Epithelial cell of prostate (primary cell): ENCODE data around the gene MAEA.

Experiments used
- DNase-seq: peaks from one replicate; pipeline ENCODE4 v3.0.0-alpha.2; 2011; ENCODE audit warnings: low read depth, low spot score
- H3K27ac ChIP-seq: fragments of 450-650 bp; 2 replicates; pipeline ENCODE4 v1.5.1; 2017; ENCODE audit warnings: mild to moderate bottlenecking

The MAEA gene

GRCh38 chr4:1289207-1290164 lies at the start of gene MAEA:
Gene MAEA, plus strand, starts transcription at chr4:1289891. Its CDS starts 23 bp downstream, at chr4:1289914.
- DNase-seq: peak; percentile 85
- peak within 1 kb of the TSS; percentile 74 for H3K27ac ChIP-seq

- no peak for DNase-seq
- no peak overlapping the region for H3K27ac ChIP-seq
Observed at GRCh38 chr4:1239950-1240307, 49.8 kb upstream of the MAEA start.

GRCh38 chr4:1240721-1241465 lies 48.8 kb upstream of the MAEA start:
- no peak for DNase-seq
- H3K27ac ChIP-seq: no peak overlapping the region

- DNase-seq: no peak
Observed at GRCh38 chr4:1241466-1241935, 48.2 kb upstream of the MAEA start.

GRCh38 chr4:1241936-1242505 lies 47.7 kb upstream of the MAEA start:
- no peak for DNase-seq
- H3K27ac ChIP-seq: no peak overlapping the region

More at GRCh38 chr4:1241466-1241935, 48.2 kb upstream of the MAEA start:
- H3K27ac ChIP-seq: no peak overlapping the region

GRCh38 chr4:1242506-1243450 lies 46.9 kb upstream of the MAEA start:
- no peak for DNase-seq
- no peak overlapping the region for H3K27ac ChIP-seq

GRCh38 chr4:1243451-1244080 lies 46.1 kb upstream of the MAEA start:
- DNase-seq: no peak
- no peak overlapping the region for H3K27ac ChIP-seq

GRCh38 chr4:1244081-1244977 lies 45.4 kb upstream of the MAEA start:
- no peak overlapping the region for H3K27ac ChIP-seq
- DNase-seq: no peak

- no peak overlapping the region for H3K27ac ChIP-seq
- no peak for DNase-seq
Observed at GRCh38 chr4:1244978-1245471, 44.7 kb upstream of the MAEA start.

GRCh38 chr4:1245481-1246051 lies 44.1 kb upstream of the MAEA start:
- DNase-seq: no peak
- H3K27ac ChIP-seq: no peak overlapping the region

- no peak for DNase-seq
Observed at GRCh38 chr4:1246111-1246881, 43.4 kb upstream of the MAEA start.

GRCh38 chr4:1246901-1247863 lies 42.5 kb upstream of the MAEA start:
- peak overlapping the region; percentile 89 for H3K27ac ChIP-seq
- no peak for DNase-seq

More at GRCh38 chr4:1246111-1246881, 43.4 kb upstream of the MAEA start:
- H3K27ac ChIP-seq: peak overlapping the region; percentile 89

- peak overlapping the region; percentile 89 for H3K27ac ChIP-seq
- DNase-seq: no peak
Observed at GRCh38 chr4:1247864-1248244, 41.8 kb upstream of the MAEA start.

GRCh38 chr4:1248245-1249147 lies 41.2 kb upstream of the MAEA start, which contains the start of gene CTBP1:
Gene CTBP1, minus strand, starts transcription at chr4:1249130. Its CDS starts 7,799 bp downstream, at chr4:1241331.
- peak within 1 kb of the TSS; percentile 89 for H3K27ac ChIP-seq
- DNase-seq: peak; percentile 31
